Fibroblast of skin of right biceps (primary cell): ENCODE results near the gene SLC37A1.

Experiments used
- DNase-seq: peaks from one replicate; pipeline ENCODE4 v3.0.0-alpha.2; 2013

The SLC37A1 gene

DNA sequence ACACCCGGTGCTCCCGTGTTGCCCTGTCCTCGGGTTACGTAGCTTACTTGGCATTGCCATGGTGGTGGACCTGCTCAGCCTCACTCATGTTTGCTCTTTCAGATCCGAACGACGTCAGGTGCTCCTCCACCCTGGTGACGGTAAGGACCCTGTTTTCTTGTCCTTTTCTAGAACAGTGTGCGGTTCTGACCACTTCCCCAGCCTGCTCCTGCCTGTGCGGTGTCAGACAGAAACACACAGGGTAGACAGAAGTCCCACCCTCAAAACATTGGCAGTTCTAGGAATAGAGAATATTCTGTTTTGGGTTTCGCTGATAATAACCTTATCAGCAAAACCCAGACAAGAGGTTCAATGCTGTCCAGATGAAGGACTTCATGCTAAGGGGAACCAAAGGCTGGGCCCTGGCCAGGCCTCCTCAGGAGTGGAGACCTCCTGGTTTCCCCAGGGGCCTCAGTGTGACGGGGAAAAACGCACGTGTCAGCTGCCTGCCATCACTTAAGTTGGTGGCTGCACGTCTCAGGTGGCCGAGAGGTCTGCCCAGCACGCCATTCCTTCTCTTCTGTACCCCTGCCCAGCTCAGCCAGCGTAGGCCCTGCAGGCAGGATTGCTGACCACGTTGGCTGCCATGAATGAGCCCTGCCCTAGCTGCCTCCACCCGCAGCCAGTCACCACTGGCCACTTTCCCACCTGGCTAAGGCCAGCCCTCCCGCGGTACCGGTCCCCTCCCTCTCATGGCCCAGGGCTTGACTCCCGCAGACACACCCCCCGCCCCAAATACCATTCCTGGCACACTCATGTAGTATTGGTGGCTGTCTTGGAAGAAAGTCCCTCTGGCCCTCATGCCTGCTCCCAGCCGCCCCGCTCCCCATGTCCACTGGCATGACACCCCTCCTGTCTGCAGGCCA is 33.6 kb downstream of the SLC37A1 start:
- no peak for DNase-seq

DNA sequence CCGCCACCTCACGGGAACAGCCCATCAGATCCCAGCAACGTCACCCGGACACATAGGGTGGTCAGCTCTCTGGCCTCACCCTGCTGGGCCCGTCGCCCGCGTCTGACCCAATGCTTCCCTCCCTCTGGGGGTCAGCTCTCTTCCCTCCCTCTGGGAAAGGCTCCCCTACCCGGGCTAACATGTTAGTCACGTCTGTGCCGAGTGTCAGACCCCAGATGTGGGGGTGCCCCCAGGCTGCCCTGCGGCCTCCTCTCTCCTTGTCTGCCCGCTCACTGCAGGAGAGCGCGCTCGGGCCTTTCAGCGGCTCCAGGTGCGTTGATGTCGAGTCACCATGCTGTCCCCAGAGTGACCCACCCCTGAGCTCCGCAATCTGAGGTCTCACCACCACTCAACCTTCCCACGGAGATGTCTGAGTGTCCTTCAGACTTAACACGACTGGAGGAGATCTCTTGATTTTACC is 34.3 kb downstream of the SLC37A1 start:
- no peak for DNase-seq

DNA sequence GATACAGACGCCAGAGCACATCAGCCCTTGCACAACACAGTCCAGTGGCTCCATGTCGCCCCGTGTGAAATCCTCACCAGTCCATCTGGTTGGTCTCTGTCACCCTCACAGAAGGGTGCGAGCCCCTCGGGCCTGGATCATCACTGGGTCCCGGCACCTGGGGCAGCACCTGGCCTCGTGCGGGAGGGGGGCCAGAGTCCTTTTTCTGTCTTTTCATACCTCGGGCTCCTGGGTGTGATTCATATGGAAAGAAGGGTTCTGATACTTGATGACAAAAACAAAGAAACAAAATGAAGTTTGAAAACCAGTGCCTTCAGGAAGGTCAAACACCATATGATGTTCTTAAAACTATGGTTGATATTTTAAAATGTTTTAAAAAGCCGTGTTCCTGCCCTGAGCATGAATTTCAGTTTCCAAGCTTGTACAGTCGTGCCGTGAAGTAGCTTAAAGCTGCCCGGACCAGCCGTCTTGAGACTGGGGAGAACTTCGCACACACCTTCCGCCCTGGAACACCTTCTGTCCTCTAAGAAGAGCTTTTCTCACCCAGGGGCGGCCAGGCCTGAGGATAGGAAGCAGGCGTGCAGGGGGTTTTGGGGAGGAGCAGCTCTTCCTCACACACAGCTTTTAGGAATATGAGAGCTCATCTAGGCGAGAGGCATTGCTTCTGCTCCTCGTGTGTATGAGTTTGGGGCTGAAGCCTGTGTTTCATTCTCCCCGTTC is 35.2 kb downstream of the SLC37A1 start:
- no peak for DNase-seq

DNA sequence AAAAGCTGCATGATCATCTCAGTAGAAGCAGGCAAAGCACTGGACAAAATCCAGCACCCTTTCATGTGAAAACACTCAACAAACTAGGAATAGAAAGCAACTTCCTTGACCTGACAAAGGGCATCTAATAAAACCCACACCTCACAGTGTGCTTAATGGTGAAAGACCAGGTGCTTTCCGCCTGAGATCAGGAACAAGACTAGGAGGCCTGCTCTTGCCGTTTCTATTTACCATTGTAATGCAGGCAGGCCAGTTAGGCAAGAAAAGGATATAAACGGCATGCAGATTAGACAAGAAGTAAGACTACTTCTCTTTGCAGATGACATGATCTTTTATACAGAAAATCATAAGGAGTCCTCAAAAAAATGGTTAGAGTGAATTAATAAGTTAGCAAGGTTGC is 37.2 kb downstream of the SLC37A1 start:
- DNase-seq, result no peak

DNA sequence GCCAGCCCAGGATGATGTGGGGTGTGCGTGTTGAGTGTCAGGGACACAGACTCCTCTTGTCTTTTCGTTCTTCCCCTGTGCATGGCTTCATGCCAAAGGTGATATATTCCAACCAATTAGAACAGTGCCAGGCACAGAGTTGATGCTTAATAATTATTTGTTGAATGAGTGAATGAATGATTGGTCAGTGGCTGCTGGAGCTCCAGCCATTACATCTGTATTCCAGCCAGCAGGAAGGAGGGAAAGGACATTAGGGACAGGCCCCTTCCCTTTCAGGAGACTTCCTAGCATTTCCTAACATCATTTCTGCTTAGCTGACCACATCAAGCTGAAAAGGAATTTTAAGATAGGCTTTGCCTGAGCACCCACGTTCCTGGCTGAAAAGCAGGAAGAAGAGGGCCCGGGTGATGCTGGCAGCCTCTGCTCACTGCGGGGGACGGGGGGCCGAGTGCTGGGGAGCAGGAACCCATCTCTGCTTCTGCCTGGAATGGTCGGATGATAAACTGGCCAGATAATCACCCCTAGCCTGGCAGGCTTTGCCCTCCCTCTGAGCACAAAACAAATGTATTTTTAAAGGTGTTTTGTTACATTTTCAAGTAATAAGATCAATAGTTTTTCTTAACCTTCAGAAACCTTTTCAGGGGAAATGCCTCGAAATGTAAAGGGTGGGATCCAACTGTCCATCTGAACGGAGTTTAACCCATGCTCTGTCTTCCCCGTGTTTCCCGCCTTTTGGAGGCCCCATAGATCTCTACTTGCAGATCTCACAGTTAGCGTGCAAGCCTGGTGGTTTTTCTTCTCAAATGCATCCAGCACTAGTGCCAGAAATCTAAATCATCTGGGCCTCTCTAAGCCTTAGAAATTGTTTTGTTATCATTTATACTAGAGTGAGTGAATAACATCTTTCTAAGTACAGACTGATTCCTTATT is 39.0 kb downstream of the SLC37A1 start:
- no peak for DNase-seq

DNA sequence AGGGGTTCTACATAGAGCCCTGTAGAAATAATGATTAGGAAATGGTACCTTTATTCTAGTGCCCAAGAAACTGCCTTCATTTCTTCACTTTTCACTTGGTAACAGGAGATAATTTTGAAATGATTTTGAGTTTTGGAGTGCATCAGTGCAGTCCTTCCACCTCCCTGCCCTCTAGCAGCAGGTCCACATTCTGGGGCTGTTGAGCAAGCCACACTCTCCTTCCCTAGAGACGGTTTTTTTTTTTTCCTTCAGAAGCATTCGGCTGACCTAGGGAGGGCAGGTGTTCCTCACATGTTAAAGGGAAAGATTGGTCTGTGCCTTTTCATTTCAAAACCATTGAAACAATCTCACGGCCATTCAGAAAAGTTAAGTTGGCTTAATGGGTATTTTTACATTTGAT is 39.8 kb downstream of the SLC37A1 start:
- no peak for DNase-seq

DNA sequence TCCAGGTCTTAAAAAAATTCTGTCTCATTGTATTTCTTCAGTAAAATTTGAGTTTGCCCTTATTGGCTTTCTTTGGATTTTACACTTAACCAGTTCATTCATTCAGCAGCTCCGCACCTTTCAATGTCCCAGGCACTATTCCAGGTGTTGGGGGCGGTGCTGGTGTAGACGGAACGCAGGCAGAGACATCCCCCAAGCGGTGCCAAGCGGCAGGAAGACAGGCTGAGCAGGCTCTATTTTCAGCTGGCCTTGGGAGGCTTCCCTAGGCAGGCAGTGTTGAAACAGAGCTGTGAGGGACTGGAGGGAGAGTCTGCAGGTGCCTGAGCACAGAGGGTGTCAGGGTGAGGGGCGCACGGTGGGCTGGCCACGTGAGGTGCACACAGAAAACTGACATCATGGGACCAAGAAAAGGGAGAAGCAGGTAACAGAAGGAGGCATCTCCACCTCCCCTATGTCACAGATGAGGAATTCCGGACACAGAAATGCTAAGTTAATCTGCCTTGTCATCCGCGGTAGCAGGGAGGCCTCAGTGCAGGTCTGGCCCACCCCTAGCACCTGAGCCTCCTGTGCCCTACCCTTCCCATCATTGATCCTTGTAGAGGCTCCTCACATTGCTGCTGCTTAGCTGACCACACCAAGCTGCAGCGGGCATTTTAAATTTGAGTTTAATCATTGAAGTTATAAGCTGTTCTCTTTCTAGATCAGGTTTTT is 40.8 kb downstream of the SLC37A1 start:
- DNase-seq, result no peak

DNA sequence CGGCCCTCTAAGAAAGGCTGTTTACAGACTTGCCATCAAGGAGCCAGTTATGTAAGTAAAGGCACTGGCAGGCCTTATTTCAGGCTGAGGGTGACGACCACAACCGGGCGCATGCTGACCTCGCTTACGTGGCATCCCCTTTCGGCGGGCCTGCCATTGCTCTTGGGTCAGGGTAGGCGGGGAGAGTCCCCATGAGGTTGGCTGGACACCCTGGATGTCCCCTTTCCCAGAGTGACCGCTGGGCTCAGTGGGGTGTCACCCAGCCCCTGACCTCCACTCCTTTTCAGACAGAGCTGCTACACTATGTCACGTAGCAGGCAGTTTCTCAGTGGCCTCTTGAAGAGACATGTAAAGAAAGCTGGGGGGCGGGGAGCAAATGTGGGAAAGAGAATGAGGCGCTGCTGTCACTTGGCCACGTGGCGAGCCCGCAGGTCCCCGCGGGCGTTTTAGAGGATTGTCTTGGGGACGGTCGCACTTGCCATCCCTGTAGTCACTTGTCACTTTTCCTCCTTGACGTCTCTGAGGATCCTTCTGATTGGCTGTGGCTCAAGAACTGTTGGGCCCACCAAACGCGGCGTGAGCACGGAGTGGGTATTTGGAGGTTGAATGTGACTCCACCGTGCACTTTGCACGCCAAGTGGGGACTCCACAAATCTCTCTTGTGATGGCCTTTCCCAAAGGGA is 42.2 kb downstream of the SLC37A1 start:
- DNase-seq, result no peak

DNA sequence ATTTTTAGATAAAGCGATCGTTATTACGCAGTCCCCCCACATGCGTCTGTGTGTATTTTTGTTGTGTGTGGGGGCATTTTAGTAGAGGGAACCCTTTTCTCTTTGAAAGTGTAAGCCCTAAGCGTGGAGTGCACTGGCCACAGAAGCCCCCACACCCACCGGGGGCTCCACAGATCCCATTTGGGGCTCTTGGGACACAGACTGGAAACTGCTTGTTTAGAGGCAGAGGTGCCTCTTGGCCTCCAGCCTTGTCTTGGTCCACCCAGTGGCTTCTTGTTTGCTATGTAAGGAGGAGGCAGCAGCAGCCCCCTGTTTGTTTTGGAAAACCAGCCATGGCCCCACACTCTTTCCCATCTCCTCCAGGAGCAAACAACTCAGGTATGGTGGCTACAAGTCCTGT is 42.8 kb downstream of the SLC37A1 start:
- DNase-seq, result no peak

DNA sequence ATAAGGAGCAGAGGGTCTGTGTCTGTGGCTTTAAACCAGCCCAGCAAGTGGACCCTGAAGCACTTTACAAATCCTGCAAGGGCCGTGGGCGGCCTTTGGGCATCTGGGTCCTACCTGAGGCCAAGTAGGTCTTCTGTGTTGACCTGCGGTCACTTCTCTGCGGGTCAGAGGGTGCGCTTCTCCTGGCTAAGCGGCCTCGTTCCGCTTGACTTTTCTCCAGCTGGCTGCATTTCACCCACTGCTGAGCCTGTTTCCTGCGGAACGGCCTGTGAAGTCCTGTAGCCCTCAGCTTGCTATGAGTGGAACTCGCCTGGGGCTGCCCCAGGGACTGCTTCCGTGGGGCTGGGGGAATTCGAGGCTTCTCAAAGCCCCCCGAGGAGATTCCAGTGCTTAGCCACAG is 43.3 kb downstream of the SLC37A1 start:
- no peak for DNase-seq

DNA sequence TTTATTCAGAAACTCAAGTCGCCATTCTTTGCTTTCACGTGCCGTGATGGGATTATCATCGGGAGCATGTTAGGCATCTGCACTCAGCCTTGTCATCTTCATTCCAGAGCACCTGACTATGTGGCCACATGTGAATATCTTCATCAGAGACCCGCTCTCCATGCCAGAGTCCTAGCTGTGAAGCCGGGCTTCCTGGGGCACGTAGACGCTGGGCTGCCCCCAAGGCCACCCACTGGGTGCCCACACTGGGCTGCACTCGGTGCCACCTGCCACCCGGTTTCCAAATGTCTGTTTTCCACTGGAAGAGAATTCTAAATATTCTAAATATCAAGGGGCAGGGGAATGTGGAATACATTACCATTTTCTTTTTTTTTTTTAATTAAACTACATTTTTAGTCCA is 43.8 kb downstream of the SLC37A1 start:
- no peak for DNase-seq

DNA sequence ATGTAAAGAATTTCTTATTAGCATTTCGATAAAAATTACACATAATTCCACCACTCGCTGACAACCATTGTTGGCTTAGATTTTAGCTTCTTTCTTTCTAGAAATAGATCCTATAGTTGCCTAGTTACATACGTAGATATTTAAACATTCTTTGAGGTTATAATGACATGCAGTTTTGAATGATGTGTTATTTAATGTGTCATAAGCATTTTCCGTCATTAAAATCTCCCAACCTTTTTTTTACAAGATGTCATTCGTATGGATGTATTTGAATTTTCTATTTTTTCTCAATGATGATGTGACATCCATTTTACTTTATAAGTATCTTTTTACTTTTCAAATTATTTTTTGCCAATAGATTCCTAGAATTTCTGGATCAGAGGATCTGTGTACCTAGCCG is 44.7 kb downstream of the SLC37A1 start:
- no peak for DNase-seq

DNA sequence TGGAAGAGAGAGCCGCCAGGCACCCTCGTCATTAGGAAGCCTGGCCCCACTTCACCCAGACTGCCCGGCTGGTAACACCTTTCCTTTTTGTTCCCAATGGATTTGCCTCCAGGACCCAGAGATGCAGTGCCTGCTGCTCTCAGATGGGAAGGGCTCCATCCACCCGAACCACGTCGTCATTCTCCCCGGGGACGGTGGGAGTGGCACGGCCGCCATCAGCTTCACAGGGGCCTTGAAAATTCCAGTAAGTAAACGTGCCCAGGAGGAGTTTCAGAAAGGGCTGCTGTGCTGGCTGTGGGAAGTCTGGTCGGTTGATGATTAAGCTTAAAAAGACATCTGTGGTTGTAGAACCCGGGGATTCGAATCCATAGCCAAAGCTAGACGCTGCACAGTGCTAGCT is 45.2 kb downstream of the SLC37A1 start:
- DNase-seq, result no peak

DNA sequence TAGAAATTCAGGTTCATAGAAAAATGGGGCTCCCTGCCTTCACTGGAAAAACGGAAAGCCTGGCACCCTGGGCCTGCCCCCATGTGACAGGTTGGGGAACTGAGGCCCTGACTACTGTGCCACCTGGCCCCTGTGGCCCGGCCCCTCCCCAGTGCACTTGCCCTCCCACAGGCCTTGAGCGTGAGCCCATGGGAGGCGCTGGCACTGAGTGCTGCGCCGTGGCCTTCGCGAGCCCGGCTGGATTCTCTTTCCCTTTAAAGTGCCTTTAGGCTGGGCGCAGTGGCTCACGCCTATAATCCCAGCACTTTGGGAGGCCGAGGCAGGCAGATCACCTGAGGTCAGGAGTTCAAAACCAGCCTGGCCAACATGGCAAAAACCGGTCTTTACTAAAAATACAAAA is 45.7 kb downstream of the SLC37A1 start:
- no peak for DNase-seq

DNA sequence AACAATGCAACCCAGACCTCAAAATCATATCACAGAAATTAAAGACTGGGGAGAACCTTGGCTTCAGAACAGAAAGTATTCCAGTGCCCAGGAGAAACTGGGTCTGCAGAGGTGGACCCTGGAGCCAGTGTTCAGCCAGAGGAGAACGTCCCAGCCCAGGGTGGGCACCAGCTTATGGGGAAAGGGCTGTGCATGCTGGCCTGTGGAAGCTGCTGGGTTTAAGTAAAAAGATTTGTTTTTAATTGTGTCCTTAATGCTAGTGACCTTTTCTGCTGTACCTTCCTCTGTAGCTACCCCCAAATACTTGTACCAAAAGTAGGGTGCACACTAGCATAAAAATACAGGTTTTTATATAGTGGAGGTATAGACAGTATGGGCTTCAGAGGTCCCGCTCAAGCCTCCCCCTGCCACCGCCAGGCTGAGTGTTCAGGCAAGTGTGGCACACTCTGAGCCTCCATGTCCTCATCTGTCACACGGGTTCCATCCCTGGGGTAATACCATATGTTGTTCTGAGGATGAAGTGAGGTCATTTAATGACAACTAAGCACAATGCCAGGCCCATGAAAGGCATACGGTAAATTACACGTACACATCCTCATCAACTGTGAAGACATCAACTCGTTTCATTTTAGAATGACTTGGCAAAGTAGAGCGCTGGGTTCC is 47.0 kb downstream of the SLC37A1 start:
- DNase-seq, result no peak

DNA sequence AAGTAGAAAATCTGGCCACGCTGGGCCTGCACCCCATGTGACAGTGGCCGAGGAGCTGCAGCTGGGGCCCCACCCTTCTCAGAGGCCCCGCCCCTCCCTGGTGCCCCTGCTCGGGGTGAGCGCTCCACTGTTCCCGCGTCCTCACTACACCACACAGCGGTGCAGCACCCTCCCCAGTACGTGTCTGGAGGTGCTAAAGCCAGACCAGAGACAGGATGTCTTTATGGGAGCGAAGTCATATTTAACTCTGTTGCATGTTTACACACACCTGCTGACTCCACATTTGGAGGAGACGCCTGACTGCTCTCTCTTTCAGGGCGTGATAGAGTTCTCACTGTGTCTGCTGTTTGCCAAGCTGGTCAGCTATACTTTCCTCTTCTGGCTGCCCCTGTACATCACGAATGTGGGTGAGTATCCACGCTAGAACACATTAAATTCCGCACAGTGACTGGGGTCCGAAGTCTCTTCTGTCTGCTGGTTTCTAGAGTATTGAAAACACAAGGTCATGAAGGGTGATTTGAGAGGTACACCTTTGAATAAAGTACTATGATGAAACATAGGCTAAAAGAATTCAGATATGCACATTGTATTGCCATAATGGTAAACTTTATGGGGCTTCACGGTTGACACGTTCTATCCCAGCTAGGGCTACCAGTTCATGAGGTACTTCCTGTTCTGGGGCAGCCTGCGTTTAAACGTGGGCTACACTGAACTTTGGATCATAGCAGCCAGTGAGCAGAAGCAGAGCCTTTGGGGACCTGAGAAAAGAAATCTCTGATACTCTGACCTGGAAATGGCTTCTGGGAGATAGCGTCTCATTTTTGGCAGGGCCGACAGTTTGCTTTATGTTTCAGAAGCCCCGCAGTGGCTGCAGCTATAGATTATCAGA is 48.4 kb downstream of the SLC37A1 start:
- no peak for DNase-seq

DNA sequence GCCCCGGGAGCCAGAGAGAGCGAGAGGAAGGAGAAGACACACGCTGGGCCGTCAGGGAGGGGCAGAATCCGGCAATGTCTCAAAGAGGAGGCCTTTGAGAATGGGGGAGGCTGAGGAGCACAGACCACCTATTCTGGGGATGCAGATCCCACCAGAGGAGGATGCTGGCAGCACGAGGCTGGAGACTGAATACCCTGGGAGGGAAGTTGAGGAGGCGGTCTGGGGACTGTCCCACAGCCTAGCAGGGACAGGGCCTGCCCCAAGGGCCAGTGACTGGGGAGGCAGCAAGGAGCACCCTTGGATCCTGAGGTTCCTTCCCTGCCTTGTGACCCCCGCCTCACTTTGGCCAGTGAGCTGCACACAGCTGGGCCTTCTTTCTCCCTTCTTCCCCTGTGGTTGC is 49.2 kb downstream of the SLC37A1 start:
- no peak for DNase-seq

DNA sequence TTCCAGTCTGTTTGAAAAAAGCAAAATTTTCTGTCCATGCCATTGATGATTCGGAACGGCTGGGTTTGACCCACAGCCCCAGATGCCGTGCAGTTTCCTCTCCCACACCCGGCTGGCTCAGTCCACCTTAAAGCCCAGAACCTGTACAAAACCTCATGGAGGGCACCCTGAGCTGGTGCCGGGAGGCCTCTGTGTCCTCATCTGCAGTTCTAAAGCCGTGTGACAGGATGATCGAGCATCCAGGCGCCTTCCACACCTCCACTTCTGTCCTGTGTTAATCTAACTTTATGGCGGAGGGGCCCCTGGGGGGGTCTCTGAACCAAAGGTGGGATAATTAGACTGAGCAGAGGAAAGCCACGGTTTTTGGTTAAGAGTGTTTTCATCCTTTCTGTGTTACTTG is 49.6 kb downstream of the SLC37A1 start:
- DNase-seq, result no peak

DNA sequence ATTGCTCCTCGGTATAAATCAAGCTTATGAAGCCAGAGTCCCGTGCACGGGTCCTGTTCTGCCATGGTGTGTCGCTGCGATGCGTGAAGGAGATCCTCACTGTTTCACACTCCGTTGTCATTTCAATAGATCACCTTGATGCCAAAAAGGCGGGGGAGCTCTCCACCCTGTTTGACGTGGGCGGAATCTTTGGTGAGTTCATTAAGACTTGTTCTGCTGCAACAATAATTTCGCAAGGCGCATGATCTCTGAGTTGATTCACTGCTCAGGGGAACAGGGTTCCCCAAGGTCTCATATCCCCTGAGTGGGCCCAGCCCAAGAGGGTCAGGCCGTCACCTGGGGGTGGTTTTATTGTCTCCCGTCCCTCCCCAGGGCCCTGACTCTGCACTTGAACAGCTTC is 50.0 kb downstream of the SLC37A1 start:
- no peak for DNase-seq

DNA sequence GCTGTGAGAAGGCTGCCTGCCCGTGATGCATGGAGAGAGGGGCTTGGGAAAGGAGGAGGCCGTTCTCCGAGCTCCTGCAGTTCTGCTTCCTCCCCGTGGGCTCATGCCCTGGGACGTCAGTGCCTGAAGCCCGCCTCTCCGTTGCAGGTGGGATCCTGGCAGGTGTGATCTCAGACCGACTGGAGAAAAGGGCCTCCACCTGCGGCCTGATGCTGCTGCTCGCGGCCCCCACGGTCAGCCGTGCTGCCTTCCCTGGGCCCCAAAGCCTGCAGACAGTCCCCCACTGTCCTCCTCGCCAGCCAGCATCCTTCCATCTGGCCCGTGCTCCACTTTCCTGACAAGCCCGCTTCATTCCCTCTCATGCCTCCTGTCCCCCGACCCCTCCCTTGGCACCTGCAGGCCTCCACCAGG is 50.9 kb downstream of the SLC37A1 start:
- DNase-seq, result no peak
